Heart left ventricle (tissue), 13 donors: ENCODE results near the gene SSU72.

Experiments used
- POLR2A ChIP-seq, 2 donors: fragments of 450-650 bp; IDR thresholded peaks; one replicate each; pipeline ENCODE4 v1.6.1; 2017; ENCODE audit warnings: antibody characterized with exemption in 2 of 2, mild to moderate bottlenecking in 2 of 2, moderate library complexity in 2 of 2
- TF ChIP-seq, protein P1 (sequence below), 12 donors: fragments of 200-600 bp; sonication (generic) in 4 of 12; IDR thresholded peaks; one replicate each; pipeline versions ENCODE4 v1.5.0 to v1.8.0; 2018 to 2022; ENCODE audit warnings: antibody characterized with exemption in 12 of 12, mild to moderate bottlenecking in 5 of 12
- donor health status: ischemic (EF 13 %, LVEDD 7.1; RV severe dilation, severe dysfunction).
- donor health status: DM: no; HTN: yes; CAD: no.
- donor health status: DM: no; HTN: no; CAD: no.
- donor health status: ischemic (EF 25% LVEDD 6.9; RV normal size, moderate dysfunction).
- donor health status: ischemic (EF 25% LVEDD 5.7; RV mildly dilated, moderate dysfunction).
- donor health status: ischemic (EF 35%, LVEDD 5.7; RV mildly dilated, moderate dysfunction).
- donor health status: nonischemic (EF 11% LVEDD 7.7; RV severe dilation, severe dysfunction).
- donor health status: DM: yes; HTN: yes; CAD: no.
- donor health status: PGD.
- donor health status: ischemic (EF 29% LVEDD 5.4; RV normal size, mild dysfunction).
- donor health status: nonischemic (EF 23%, LVEDD 6.1; RV moderate dilation, normal function).

DNA sequence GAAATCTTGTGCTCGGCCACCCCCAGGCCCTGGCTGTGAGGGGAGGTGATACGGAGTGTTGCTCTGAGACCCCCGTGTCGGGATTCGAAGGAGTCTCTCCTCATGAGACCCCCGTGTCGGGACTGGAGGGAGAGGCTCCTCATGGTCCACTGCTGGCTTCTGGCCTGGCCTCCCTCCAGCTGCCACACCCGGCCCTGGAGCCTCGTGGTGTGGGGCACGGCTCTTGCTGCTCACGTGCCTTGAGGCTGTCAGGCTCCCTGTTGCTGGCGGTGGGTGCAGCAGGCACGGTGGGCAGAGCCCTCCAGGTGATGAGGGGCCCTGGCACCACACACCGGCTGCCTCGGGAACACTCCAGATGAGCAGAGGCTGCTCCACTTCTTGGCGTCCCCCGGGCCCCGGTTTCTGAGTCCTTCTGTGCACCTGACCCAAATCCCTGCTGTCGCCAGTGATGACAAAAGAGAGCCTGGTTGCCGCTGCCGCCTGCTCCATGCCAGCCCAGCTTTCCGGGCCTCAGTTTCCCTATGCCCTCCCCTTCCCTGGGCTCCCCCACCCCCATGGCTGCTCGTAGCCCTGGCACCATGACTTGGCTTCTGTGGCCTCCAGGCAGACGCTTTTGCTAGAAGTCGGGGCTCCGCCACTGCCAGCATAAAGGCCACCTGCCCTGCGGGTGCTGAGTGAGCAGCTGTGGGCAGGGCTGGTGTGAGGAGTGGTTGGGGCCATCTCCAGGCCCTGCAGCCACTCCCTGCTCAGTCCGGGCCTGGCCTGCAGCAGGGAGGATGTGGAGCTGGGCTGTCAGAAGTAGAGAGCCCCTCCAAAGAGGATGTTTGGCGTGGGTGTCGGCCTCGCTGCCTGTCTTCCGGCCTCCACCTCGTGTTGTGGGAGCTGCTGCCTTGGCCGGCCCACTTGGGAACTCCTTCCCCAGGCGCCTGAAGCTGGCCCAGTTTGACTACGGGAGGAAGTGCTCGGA lies 46.1 kb downstream of the SSU72 start:
- no peak for TF ChIP-seq POLR2A (IDR thresholded peaks at IDR 0.05)
- TF ChIP-seq, protein P1, sequence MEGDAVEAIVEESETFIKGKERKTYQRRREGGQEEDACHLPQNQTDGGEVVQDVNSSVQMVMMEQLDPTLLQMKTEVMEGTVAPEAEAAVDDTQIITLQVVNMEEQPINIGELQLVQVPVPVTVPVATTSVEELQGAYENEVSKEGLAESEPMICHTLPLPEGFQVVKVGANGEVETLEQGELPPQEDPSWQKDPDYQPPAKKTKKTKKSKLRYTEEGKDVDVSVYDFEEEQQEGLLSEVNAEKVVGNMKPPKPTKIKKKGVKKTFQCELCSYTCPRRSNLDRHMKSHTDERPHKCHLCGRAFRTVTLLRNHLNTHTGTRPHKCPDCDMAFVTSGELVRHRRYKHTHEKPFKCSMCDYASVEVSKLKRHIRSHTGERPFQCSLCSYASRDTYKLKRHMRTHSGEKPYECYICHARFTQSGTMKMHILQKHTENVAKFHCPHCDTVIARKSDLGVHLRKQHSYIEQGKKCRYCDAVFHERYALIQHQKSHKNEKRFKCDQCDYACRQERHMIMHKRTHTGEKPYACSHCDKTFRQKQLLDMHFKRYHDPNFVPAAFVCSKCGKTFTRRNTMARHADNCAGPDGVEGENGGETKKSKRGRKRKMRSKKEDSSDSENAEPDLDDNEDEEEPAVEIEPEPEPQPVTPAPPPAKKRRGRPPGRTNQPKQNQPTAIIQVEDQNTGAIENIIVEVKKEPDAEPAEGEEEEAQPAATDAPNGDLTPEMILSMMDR (IDR thresholded peaks at IDR 0.05), result no peak
